PC-9 (cell line): Measurements from ENCODE around the gene GALNT16.

Experiments used
- CTCF ChIP-seq: fragments of 200-600 bp; sonication (generic); conservative IDR thresholded peaks from 2 replicates; pipeline ENCODE4 v1.6.1; 2017; ENCODE audit warnings: mixed run types, antibody characterized with exemption, mild to moderate bottlenecking, moderate library complexity
- EZH2 ChIP-seq: fragments of 200-600 bp; sonication (generic); IDR thresholded peaks from 2 replicates; pipeline ENCODE4 v1.8.0; 2017; ENCODE audit warnings: antibody characterized with exemption, low read depth

GRCh38 chr14:69331206-69331605 is 71.2 kb downstream of the GALNT16 start:
- no peak for TF ChIP-seq CTCF
- no peak for TF ChIP-seq EZH2
